A673 (cell line): ENCODE results near the gene BOLA3. TPM values are rescaled to one million over a fixed set of nuclear protein-coding genes. Genes with fewer than 3 reads are reported as not detected.

Experiments
- BruUV-seq: library from RNA; stranded (reverse); fragments of 400-500 nt; replicated peaks from 2 replicates; lab custom pipeline; 2021; lab: Mats Ljungman, UMichigan
- CTCF ChIA-PET: fragments of 300-600 bp; sonication (Branson Sonifier 250); formaldehyde crosslinking; loops from one replicate; lab custom pipeline; 2022; ENCODE audit warnings: antibody characterized with exemption; lab: Charles Lee
- POLR2A ChIA-PET: fragments of 300-600 bp; sonication (Branson Sonifier 250); formaldehyde crosslinking; loops from one replicate; lab custom pipeline; 2022; ENCODE audit warnings: antibody characterized with exemption; ENCODE audit not compliant: low non-redundant PET; lab: Charles Lee
- DNase-seq: peaks from one replicate; pipeline ENCODE4 v3.0.0-alpha.2; 2015; ENCODE audit warnings: low spot score
- H3K27ac ChIP-seq: fragments of 200-600 bp; sonication (generic); 2 replicates; pipeline ENCODE4 v1.5.1; 2016; ENCODE audit warnings: mixed run types, low read depth, mild to moderate bottlenecking, mixed read lengths, antibody characterized with exemption, low read length; ENCODE audit not compliant: poor library complexity, severe bottlenecking
- H3K27me3 ChIP-seq: fragments of 200-600 bp; sonication (generic); replicated peaks from 2 replicates; pipeline ENCODE4 v1.6.1; 2017; ENCODE audit warnings: mixed run types, low read depth, mild to moderate bottlenecking, mixed read lengths, antibody characterized with exemption, low read length; ENCODE audit not compliant: insufficient read depth, poor library complexity
- H3K36me3 ChIP-seq: fragments of 200-600 bp; sonication (generic); 2 replicates; pipeline ENCODE4 v1.6.1; 2016; ENCODE audit warnings: mixed run types, mild to moderate bottlenecking, mixed read lengths, antibody characterized with exemption, low read length; ENCODE audit not compliant: insufficient read depth, poor library complexity, severe bottlenecking
- H3K4me1 ChIP-seq: fragments of 200-600 bp; sonication (generic); 2 replicates; pipeline ENCODE4 v1.6.1; 2017; ENCODE audit warnings: mixed run types, mild to moderate bottlenecking, mixed read lengths, antibody characterized with exemption, low read length; ENCODE audit not compliant: insufficient read depth, poor library complexity, severe bottlenecking
- H3K4me3 ChIP-seq: fragments of 200-600 bp; sonication (generic); 2 replicates; pipeline ENCODE4 v1.5.1; 2016; ENCODE audit warnings: low read depth, mixed run types, mild to moderate bottlenecking, mixed read lengths, low read length; ENCODE audit not compliant: poor library complexity, severe bottlenecking
- H3K9me3 ChIP-seq: fragments of 200-600 bp; sonication (generic); 2 replicates; pipeline ENCODE4 v1.6.1; 2016; ENCODE audit warnings: mixed run types, low read depth, mild to moderate bottlenecking, mixed read lengths, antibody characterized with exemption, low read length; ENCODE audit not compliant: poor library complexity, severe bottlenecking
- CTCF ChIP-seq: fragments of 300-800, 200-600 bp; sonication (generic); conservative IDR thresholded peaks from 2 replicates; pipeline ENCODE4 v1.5.1; 2017; ENCODE audit warnings: low read depth, mild to moderate bottlenecking, antibody characterized with exemption, low read length, moderate library complexity, mixed read lengths
- EZH2 ChIP-seq: fragments of 200-600 bp; sonication (generic); IDR thresholded peaks from 2 replicates; pipeline ENCODE4 v1.6.1; 2017; ENCODE audit warnings: borderline replicate concordance, low read depth, mild to moderate bottlenecking, mixed read lengths, antibody characterized with exemption, low read length; ENCODE audit not compliant: poor library complexity, severe bottlenecking
- intact Hi-C: fragments of 100-400 bp; cut with micrococcal nuclease; formaldehyde crosslinking; loops from one replicate; pipeline ENCODE4 v1.10.0; 2022; ENCODE audit not compliant: unreplicated experiment
- total RNA-seq: library from RNA; stranded (reverse); gene quantifications from 2 replicates; pipeline ENCODE4 v1.2.3, GENCODE V29; 2021

Gene BOLA3
- total RNA-seq, 1 experiment from 2014 or later: 55.9 TPM

GRCh38 chr2:74099271-74099670 is 48.4 kb downstream of the BOLA3 start:
- no TSS peak for BruUV-seq
- ChIA-PET CTCF (no interaction called here), POLR2A (no interaction called here)
- Histone ChIP-seq H3K36me3 (peaks cover 32% of the 10 kb centered on the region), H3K9me3 (no peaks in the 10 kb centered on the region), H3K27me3 (no peaks in the 10 kb centered on the region), H3K4me3 (no peak overlapping the region), H3K4me1 (no peaks in the 10 kb centered on the region), H3K27ac (no peak overlapping the region)
- intact Hi-C loops: no loop called here
- TF ChIP-seq CTCF (no peak), EZH2 (no peak)
- no peak for DNase-seq

- Histone ChIP-seq H3K27me3 (no peaks in the 10 kb centered on the region), H3K4me3 (no peak overlapping the region), H3K27ac (peak overlapping the region; percentile 15), H3K4me1 (no peaks in the 10 kb centered on the region), H3K36me3 (peaks cover 46% of the 10 kb centered on the region), H3K9me3 (no peaks in the 10 kb centered on the region)
- DNase-seq: no peak
- ChIA-PET CTCF (no interaction called here), POLR2A (interaction anchor here (0.7 kb wide), 1 partner anchor 12 kb away, joined by 3 read pairs; no protein-coding TSS in a partner anchor)
- intact Hi-C loops: no loop called here
- no peak for TF ChIP-seq CTCF
- no peak for TF ChIP-seq EZH2
- no TSS peak for BruUV-seq
Observed at GRCh38 chr2:74097574-74097973, 50.1 kb downstream of the BOLA3 start.

GRCh38 chr2:74096052-74096451 is 51.7 kb downstream of the BOLA3 start:
- no TSS peak for BruUV-seq
- peaks cover 43% of the 10 kb centered on the region for H3K36me3 ChIP-seq
- CTCF ChIA-PET: no interaction called here
- no peak for TF ChIP-seq EZH2
- no peak for TF ChIP-seq CTCF
- H3K27ac ChIP-seq: no peak overlapping the region
- POLR2A ChIA-PET: no interaction called here
- H3K9me3 ChIP-seq: no peaks in the 10 kb centered on the region
- H3K4me3 ChIP-seq: no peak overlapping the region
- no peaks in the 10 kb centered on the region for H3K27me3 ChIP-seq
- H3K4me1 ChIP-seq: no peaks in the 10 kb centered on the region
- intact Hi-C loops: no loop called here
- no peak for DNase-seq
